GM23338 (cell line): ENCODE data around the gene ZBTB44.

Experiments used
- CREB1 ChIP-seq: fragments of 250-450 bp; sonication (Bioruptor Pico); IDR thresholded peaks from 2 replicates; pipeline ENCODE4 v1.5.0; 2020; ENCODE audit warnings: low read depth, mild to moderate bottlenecking, moderate library complexity
- CTCF ChIP-seq, 2 experiments: fragments of 200-600 bp in 1 of 2; sonication (generic) in 1 of 2; conservative IDR thresholded peaks; 2 replicates each; pipeline versions ENCODE4 v1.5.1 to v1.6.1; 2016 to 2017; ENCODE audit warnings: antibody characterized with exemption in 2 of 2, low read depth in 2 of 2, mild to moderate bottlenecking in 2 of 2, moderate library complexity in 1 of 2
- ETS1 ChIP-seq: IDR thresholded peaks from 2 replicates; pipeline ENCODE4 v1.6.1; 2016; ENCODE audit warnings: antibody characterized with exemption
- EZH2 ChIP-seq: fragments of 200-600 bp; sonication (generic); IDR thresholded peaks from one replicate; pipeline ENCODE4 v1.8.0; 2017; ENCODE audit warnings: antibody characterized with exemption, mild to moderate bottlenecking, low read depth; ENCODE audit not compliant: unreplicated experiment
- EZH2phosphoT487 ChIP-seq: fragments of 200-600 bp; sonication (generic); IDR thresholded peaks from one replicate; pipeline ENCODE4 v1.8.1; 2018; ENCODE audit warnings: antibody characterized with exemption; ENCODE audit not compliant: unreplicated experiment
- JUNB ChIP-seq: IDR thresholded peaks from one replicate; pipeline ENCODE4 v1.6.1; 2016; ENCODE audit warnings: antibody characterized with exemption; ENCODE audit not compliant: unreplicated experiment
- NANOG ChIP-seq: IDR thresholded peaks from 2 replicates; pipeline ENCODE4 v1.6.1; 2016; ENCODE audit warnings: antibody characterized with exemption, borderline replicate concordance
- POLR2AphosphoS5 ChIP-seq: IDR thresholded peaks from 2 replicates; pipeline ENCODE4 v1.6.1; 2016; ENCODE audit warnings: antibody characterized with exemption, low read depth
- REST ChIP-seq: IDR thresholded peaks from one replicate; pipeline ENCODE4 v1.6.1; 2018; ENCODE audit warnings: antibody characterized with exemption; ENCODE audit not compliant: unreplicated experiment
- STAT1 ChIP-seq: IDR thresholded peaks from one replicate; pipeline ENCODE4 v1.6.1; 2016; ENCODE audit warnings: antibody characterized with exemption; ENCODE audit not compliant: unreplicated experiment
- ZNF114 ChIP-seq: fragments of 250-450 bp; sonication (Bioruptor Pico); IDR thresholded peaks from 2 replicates; pipeline ENCODE4 v1.5.0; 2020; ENCODE audit warnings: mild to moderate bottlenecking, moderate library complexity
- ZNF331 ChIP-seq: fragments of 250-450 bp; sonication (Bioruptor Pico); IDR thresholded peaks from 2 replicates; pipeline ENCODE4 v1.5.0; 2020; ENCODE audit warnings: low read depth, mild to moderate bottlenecking, moderate library complexity

- no peak for TF ChIP-seq CTCF (conservative IDR thresholded peaks at IDR 0.05; ENCODE audit: low read depth in 2 of 2)
- TF ChIP-seq CREB1 (CRISPR knock-in tag): no peak
- no peak for TF ChIP-seq EZH2
- TF ChIP-seq REST: no peak
- TF ChIP-seq STAT1: no peak
- no peak for TF ChIP-seq NANOG
- TF ChIP-seq EZH2phosphoT487: no peak
- no peak for TF ChIP-seq JUNB
- no peak for TF ChIP-seq POLR2AphosphoS5
- TF ChIP-seq ZNF331 (CRISPR knock-in tag): no peak
- TF ChIP-seq ETS1: no peak
- TF ChIP-seq ZNF114 (CRISPR knock-in tag): no peak
Observed at GRCh38 chr11:130328420-130328819, 13.7 kb upstream of the ZBTB44 start.
